SK-N-SH treated with all-trans-retinoic acid at 6 μM for 48 hours (cell line): ENCODE results near the gene CCDC3.

Experiments used
- ARNTL ChIP-seq: fragments of 450-650 bp; formaldehyde crosslinking; IDR thresholded peaks from 2 replicates; pipeline ENCODE4 v1.5.0; 2020; ENCODE audit warnings: low read depth, mild to moderate bottlenecking, moderate library complexity, borderline replicate concordance
- BACH2 ChIP-seq: fragments of 250-450 bp; sonication (Bioruptor Pico); IDR thresholded peaks from 2 replicates; pipeline ENCODE4 v1.9.0; 2021; ENCODE audit warnings: mild to moderate bottlenecking, borderline replicate concordance
- ISL1 ChIP-seq: fragments of 250-450 bp; sonication (Bioruptor Pico); IDR thresholded peaks from 2 replicates; pipeline ENCODE4 v2.1.2; 2022; ENCODE audit warnings: mild to moderate bottlenecking, moderate library complexity
- TSHZ2 ChIP-seq: fragments of 250-450 bp; sonication (Bioruptor Pico); IDR thresholded peaks from 2 replicates; pipeline ENCODE4 v1.5.0; 2020; ENCODE audit warnings: mild to moderate bottlenecking, moderate library complexity
- TF ChIP-seq, protein P1 (sequence below): fragments of 250-450 bp; sonication (Bioruptor Pico); IDR thresholded peaks from 2 replicates; pipeline ENCODE4 v1.5.1; 2020; ENCODE audit warnings: low read depth, mild to moderate bottlenecking, moderate library complexity

DNA sequence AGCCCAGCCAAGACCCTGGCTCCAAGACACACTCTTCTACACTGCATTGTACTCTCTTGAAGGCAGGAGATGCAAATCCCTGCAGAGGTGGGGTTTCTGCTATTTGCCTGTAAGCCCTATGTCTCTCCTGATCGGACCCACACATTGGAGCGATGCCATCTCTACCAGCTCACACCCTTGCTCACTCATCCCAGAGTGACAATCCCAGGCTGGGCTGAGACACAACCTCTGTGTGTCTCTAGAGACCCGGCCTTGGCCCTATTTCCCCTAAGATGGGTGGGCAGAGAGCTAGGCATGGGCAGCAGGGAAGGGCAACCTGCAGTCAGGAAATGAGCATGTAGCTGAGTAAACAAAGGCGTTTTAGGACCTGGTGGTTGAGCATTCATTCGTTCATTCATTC, 25.6 kb downstream of the CCDC3 start:
- no peak for TF ChIP-seq ARNTL (CRISPR knock-in tag)
- TF ChIP-seq, protein P1, sequence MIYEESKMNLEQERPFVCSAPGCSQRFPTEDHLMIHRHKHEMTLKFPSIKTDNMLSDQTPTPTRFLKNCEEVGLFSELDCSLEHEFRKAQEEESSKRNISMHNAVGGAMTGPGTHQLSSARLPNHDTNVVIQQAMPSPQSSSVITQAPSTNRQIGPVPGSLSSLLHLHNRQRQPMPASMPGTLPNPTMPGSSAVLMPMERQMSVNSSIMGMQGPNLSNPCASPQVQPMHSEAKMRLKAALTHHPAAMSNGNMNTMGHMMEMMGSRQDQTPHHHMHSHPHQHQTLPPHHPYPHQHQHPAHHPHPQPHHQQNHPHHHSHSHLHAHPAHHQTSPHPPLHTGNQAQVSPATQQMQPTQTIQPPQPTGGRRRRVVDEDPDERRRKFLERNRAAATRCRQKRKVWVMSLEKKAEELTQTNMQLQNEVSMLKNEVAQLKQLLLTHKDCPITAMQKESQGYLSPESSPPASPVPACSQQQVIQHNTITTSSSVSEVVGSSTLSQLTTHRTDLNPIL: no peak
- no peak for TF ChIP-seq ISL1 (CRISPR knock-in tag)
- no peak for TF ChIP-seq BACH2 (CRISPR knock-in tag)
- TF ChIP-seq TSHZ2 (CRISPR knock-in tag): no peak
